HCT116 (cell line): ENCODE results near the gene APPBP2. TPM values are rescaled to one million over a fixed set of nuclear protein-coding genes. Genes with fewer than 3 reads are reported as not detected.

Experiments
- ATAC-seq: fragments of 200-7000 bp; cut with Tn5 transposase; 2 replicates; pipeline ENCODE4 v1.9.1; 2020; ENCODE audit warnings: mild to moderate bottlenecking, moderate library complexity
- BruUV-seq: library from RNA; stranded (reverse); fragments of 400-500 nt; replicated peaks from 2 replicates; lab custom pipeline; 2021; lab: Mats Ljungman, UMichigan
- CTCF ChIA-PET: fragments of 300-600 bp; sonication (Branson Sonifier 250); formaldehyde crosslinking; loops from one replicate; lab custom pipeline; 2021; ENCODE audit warnings: antibody characterized with exemption; lab: Charles Lee
- POLR2A ChIA-PET: fragments of 300-600, 350-600 bp; sonication (Branson Sonifier 250); formaldehyde crosslinking; loops from one replicate; lab custom pipeline; 2021; ENCODE audit warnings: antibody characterized with exemption; lab: Charles Lee
- RAD21 ChIA-PET, 2 experiments: fragments of 300-600 bp; sonication (Branson Sonifier 250); formaldehyde crosslinking; loops; one replicate each; lab custom pipeline; 2023; ENCODE audit warnings: low total read pairs in 2 of 2; ENCODE audit not compliant: uncharacterized antibody in 2 of 2, unreplicated experiment in 2 of 2, low non-redundant PET in 1 of 2; lab: Charles Lee
- DNase-seq: peaks from one replicate; pipeline ENCODE4 v3.0.0-alpha.2; 2010; ENCODE audit warnings: low read depth, low spot score
- H2AFZ ChIP-seq: fragments of 200-600 bp; shearing (Covaris generic), sonication (generic); 2 replicates; pipeline ENCODE4 v1.6.1; 2017; ENCODE audit warnings: low read depth, mixed run types, mixed read lengths, antibody characterized with exemption, low read length; ENCODE audit not compliant: poor library complexity, severe bottlenecking
- H3K27ac ChIP-seq: 2 replicates; pipeline ENCODE4 v1.5.1; 2012; ENCODE audit warnings: low read depth, low read length
- H3K27me3 ChIP-seq: fragments of 200-600 bp; sonication (generic); 2 replicates; pipeline ENCODE4 v1.6.1; 2016; ENCODE audit warnings: mixed run types, low read length, mixed read lengths; ENCODE audit not compliant: insufficient read depth
- H3K36me3 ChIP-seq, 2 experiments: fragments of 200-500 bp in 1 of 2; fragments of 200-600 bp in 1 of 2; sonication (Bioruptor generic) in 1 of 2; sonication (generic) in 1 of 2; 2 replicates each; pipeline versions ENCODE4 v1.5.1 to v1.6.1; 2014 to 2016; ENCODE audit warnings: low read length in 2 of 2, inconsistent platforms in 1 of 2, mixed read lengths in 1 of 2, mixed run types in 1 of 2; ENCODE audit not compliant: insufficient read depth in 2 of 2, control insufficient read depth in 1 of 2
- H3K4me1 ChIP-seq, 2 experiments: fragments of 200-600 bp in 1 of 2; sonication (generic) in 1 of 2; 2 replicates each; pipeline versions ENCODE4 v1.5.1 to v1.6.1; 2012 to 2017; ENCODE audit warnings: low read length in 2 of 2, inconsistent platforms in 1 of 2, mild to moderate bottlenecking in 1 of 2, mixed read lengths in 1 of 2, mixed run types in 1 of 2, moderate library complexity in 1 of 2; ENCODE audit not compliant: insufficient read depth in 2 of 2, control insufficient read depth in 1 of 2
- H3K4me2 ChIP-seq: fragments of 200-600 bp; sonication (generic); 2 replicates; pipeline ENCODE4 v1.6.1; 2017; ENCODE audit warnings: mixed run types, low read length, mixed read lengths
- H3K4me3 ChIP-seq, 2 experiments: fragments of 200-600 bp in 1 of 2; sonication (generic) in 1 of 2; replicated peaks in 1 of 2; 2 replicates each; pipeline ENCODE4 v1.5.1; 2011 to 2016; ENCODE audit warnings: low read length in 2 of 2, control low read depth in 1 of 2, low read depth in 1 of 2, mild to moderate bottlenecking in 1 of 2, mixed read lengths in 1 of 2, mixed run types in 1 of 2
- H3K79me2 ChIP-seq: fragments of 200-600 bp; sonication (generic); 2 replicates; pipeline ENCODE4 v1.6.1; 2017; ENCODE audit warnings: mild to moderate bottlenecking, mixed run types, low read length, moderate library complexity, mixed read lengths; ENCODE audit not compliant: insufficient read depth
- H3K9ac ChIP-seq: fragments of 200-600 bp; sonication (generic); 2 replicates; pipeline ENCODE4 v1.6.1; 2016; ENCODE audit warnings: low read length, mixed read lengths
- H3K9me2 ChIP-seq: fragments of 200-600 bp; sonication (generic), shearing (Covaris generic); 2 replicates; pipeline ENCODE4 v1.6.1; 2017; ENCODE audit warnings: mixed run types, mild to moderate bottlenecking, moderate library complexity; ENCODE audit not compliant: insufficient read depth
- H3K9me3 ChIP-seq, 2 experiments: fragments of 200-500 bp in 1 of 2; fragments of 200-600 bp in 1 of 2; sonication (Bioruptor generic) in 1 of 2; sonication (generic) in 1 of 2; 2 replicates each; pipeline ENCODE4 v1.6.1; 2014 to 2017; ENCODE audit warnings: low read length in 2 of 2, mixed read lengths in 2 of 2, inconsistent platforms in 1 of 2, low read depth in 1 of 2, mild to moderate bottlenecking in 1 of 2, mixed run types in 1 of 2, moderate library complexity in 1 of 2; ENCODE audit not compliant: control insufficient read depth in 1 of 2, insufficient read depth in 1 of 2
- H4K20me1 ChIP-seq: fragments of 200-600 bp; sonication (generic), shearing (Covaris generic); 2 replicates; pipeline ENCODE4 v1.6.1; 2017; ENCODE audit warnings: mixed run types, mild to moderate bottlenecking, moderate library complexity; ENCODE audit not compliant: insufficient read depth
- CEBPB ChIP-seq: IDR thresholded peaks from 2 replicates; pipeline ENCODE4 v1.6.1; 2012; ENCODE audit warnings: low read depth
- POLR2AphosphoS5 ChIP-seq: IDR thresholded peaks from 2 replicates; pipeline ENCODE4 v1.6.1; 2011; ENCODE audit warnings: mild to moderate bottlenecking, low read depth, low read length, moderate library complexity
- TCF7L2 ChIP-seq: IDR thresholded peaks from 2 replicates; pipeline ENCODE4 v1.7.0; 2011; ENCODE audit warnings: borderline replicate concordance, inconsistent platforms; ENCODE audit not compliant: insufficient read depth, insufficient read length; ENCODE audit errors: extremely low read depth
- ZNF274 ChIP-seq: fragments of 200-500 bp; sonication (Bioruptor generic); IDR thresholded peaks from 2 replicates; pipeline ENCODE4 v1.6.1; 2014; ENCODE audit warnings: mild to moderate bottlenecking, low read depth, low read length, inconsistent platforms
- intact Hi-C: fragments of 100-400 bp; cut with micrococcal nuclease; formaldehyde crosslinking; loops from 2 replicates; pipeline ENCODE4 v1.10.0; 2022
- total RNA-seq: library from RNA; stranded (reverse); gene quantifications from one replicate; pipeline ENCODE4 v1.2.1, GENCODE V29; 2021; ENCODE audit not compliant: unreplicated experiment
- TF ChIP-seq, protein P1 (sequence below): IDR thresholded peaks from 2 replicates; pipeline ENCODE4 v1.6.1; 2012; ENCODE audit warnings: low read depth
- TF ChIP-seq, protein P2 (sequence below), 3 experiments: fragments of 200-600 bp in 1 of 3; sonication (generic) in 1 of 3; IDR thresholded peaks in 2 of 3; conservative IDR thresholded peaks in 1 of 3; 2 replicates each; pipeline ENCODE4 v1.5.1; 2012 to 2017; ENCODE audit warnings: low read depth in 2 of 3, low read length in 2 of 3, antibody characterized with exemption in 1 of 3, borderline replicate concordance in 1 of 3, control low read depth in 1 of 3, mild to moderate bottlenecking in 1 of 3, mixed read lengths in 1 of 3, mixed run types in 1 of 3, moderate library complexity in 1 of 3; ENCODE audit not compliant: insufficient read depth in 1 of 3

APPBP2 gene
- total RNA-seq, 1 experiment from 2014 or later, result 35.8 TPM

DNA sequence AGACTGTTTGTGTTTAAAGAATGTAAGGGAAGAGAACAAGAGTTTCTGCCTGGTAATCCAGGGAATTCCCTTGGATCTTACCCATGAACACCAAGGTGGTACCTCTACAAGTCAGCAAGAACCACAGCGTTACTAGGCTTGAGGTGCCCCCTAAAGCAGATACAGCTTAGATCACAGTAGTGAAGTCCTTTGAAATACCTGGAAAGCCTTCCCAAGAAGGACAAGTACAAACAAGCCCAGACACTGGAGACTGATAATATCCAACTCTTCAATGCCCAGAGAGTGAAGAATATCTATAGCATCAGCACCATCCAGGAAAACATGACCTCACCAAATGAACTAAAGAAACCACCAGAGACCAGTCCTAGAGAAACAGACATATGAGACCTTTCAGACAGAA lies 3.8 kb upstream of the APPBP2 start (continued):
- TF ChIP-seq, protein P1, sequence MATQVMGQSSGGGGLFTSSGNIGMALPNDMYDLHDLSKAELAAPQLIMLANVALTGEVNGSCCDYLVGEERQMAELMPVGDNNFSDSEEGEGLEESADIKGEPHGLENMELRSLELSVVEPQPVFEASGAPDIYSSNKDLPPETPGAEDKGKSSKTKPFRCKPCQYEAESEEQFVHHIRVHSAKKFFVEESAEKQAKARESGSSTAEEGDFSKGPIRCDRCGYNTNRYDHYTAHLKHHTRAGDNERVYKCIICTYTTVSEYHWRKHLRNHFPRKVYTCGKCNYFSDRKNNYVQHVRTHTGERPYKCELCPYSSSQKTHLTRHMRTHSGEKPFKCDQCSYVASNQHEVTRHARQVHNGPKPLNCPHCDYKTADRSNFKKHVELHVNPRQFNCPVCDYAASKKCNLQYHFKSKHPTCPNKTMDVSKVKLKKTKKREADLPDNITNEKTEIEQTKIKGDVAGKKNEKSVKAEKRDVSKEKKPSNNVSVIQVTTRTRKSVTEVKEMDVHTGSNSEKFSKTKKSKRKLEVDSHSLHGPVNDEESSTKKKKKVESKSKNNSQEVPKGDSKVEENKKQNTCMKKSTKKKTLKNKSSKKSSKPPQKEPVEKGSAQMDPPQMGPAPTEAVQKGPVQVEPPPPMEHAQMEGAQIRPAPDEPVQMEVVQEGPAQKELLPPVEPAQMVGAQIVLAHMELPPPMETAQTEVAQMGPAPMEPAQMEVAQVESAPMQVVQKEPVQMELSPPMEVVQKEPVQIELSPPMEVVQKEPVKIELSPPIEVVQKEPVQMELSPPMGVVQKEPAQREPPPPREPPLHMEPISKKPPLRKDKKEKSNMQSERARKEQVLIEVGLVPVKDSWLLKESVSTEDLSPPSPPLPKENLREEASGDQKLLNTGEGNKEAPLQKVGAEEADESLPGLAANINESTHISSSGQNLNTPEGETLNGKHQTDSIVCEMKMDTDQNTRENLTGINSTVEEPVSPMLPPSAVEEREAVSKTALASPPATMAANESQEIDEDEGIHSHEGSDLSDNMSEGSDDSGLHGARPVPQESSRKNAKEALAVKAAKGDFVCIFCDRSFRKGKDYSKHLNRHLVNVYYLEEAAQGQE, result no peak
- TF ChIP-seq, protein P2, sequence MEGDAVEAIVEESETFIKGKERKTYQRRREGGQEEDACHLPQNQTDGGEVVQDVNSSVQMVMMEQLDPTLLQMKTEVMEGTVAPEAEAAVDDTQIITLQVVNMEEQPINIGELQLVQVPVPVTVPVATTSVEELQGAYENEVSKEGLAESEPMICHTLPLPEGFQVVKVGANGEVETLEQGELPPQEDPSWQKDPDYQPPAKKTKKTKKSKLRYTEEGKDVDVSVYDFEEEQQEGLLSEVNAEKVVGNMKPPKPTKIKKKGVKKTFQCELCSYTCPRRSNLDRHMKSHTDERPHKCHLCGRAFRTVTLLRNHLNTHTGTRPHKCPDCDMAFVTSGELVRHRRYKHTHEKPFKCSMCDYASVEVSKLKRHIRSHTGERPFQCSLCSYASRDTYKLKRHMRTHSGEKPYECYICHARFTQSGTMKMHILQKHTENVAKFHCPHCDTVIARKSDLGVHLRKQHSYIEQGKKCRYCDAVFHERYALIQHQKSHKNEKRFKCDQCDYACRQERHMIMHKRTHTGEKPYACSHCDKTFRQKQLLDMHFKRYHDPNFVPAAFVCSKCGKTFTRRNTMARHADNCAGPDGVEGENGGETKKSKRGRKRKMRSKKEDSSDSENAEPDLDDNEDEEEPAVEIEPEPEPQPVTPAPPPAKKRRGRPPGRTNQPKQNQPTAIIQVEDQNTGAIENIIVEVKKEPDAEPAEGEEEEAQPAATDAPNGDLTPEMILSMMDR (IDR thresholded peaks at IDR 0.05 in 2 of 3, conservative IDR thresholded peaks at IDR 0.05 in 1 of 3; ENCODE audit: borderline replicate concordance in 1 of 3, insufficient read depth in 1 of 3, low read depth in 2 of 3, low read length in 2 of 3), result no peak
- TF ChIP-seq POLR2AphosphoS5, result no peak
- TF ChIP-seq CEBPB, result no peak

DNA sequence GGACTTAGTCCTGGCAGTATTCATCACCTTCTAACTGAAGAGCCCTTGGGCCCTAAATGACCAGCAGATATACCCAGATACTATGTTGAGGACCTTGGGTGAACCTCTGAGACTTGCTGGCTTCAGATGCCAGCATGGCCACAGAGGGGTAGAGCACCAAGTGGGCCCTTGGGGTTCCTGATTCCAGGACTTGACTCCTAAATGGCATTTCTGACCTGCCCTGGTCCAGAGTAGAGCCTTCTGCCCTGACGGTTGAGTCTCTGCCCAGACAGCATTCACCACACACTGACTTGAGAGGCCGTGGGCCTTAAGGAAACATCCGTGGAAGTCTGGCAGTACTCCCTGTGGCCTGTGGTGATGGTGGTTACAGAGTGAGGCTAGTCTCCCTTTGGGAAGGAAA lies 2.8 kb upstream of the APPBP2 start:
- H3K27me3 ChIP-seq, result no peaks in the 10 kb centered on the region
- H2AFZ ChIP-seq, result no peak overlapping the region
- TF ChIP-seq ZNF274 (no peak), TCF7L2 (no peak)
- TF ChIP-seq, all 23 proteins: peak for 0
- intact Hi-C loops, result no loop called here
- no peaks in the 10 kb centered on the region for H3K9me3 ChIP-seq
- CTCF ChIA-PET, result no interaction called here
- DNase-seq (no peak), ATAC-seq (no peak)
- no peak overlapping the region for H3K27ac ChIP-seq
- no peak overlapping the region for H3K9ac ChIP-seq
- peaks cover 9 to 17% of the 10 kb centered on the region in 2 experiments for H3K4me1 ChIP-seq
- H3K9me2 ChIP-seq, result no peaks in the 10 kb centered on the region
- H4K20me1 ChIP-seq, result no peaks in the 10 kb centered on the region
- H3K36me3 ChIP-seq, result peaks cover 2 to 4% of the 10 kb centered on the region in 2 experiments; a peak in 1 of 4 replicates
- POLR2A ChIA-PET, result no interaction called here
- peaks cover 26% of the 10 kb centered on the region for H3K79me2 ChIP-seq
- RAD21 ChIA-PET, result no interaction called here
- BruUV-seq, result no TSS peak
- no peak overlapping the region for H3K4me3 ChIP-seq
- no peak overlapping the region for H3K4me2 ChIP-seq
